ENCODE measurements around the gene WWOX. TPM values are rescaled to one million over a fixed set of nuclear protein-coding genes. Genes with fewer than 3 reads are reported as not detected.

The WWOX gene
- total RNA-seq, 1 experiment from 2014 or later, result 15.6 TPM

DNA sequence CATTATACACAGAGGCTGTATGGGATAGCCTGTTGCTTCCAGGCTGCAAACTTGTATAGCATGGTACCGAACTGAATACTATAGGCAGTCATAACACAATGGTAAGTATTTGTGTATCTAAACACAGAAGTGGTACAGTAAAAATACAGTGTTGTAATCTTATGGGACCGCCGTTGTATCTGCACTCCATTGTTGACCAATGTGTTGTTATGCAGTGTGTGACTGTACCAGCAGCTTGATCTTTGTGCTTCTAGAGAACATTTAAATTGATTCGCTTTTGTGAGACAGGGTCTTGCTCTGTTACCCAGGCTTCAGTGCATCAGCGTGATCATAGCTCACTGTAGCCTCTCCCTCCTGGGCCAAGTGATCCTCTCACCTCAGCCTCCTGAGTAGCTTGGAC is 31.5 kb downstream of the WWOX start:
- no peak overlapping the region for H2BK12ac ChIP-seq (ENCODE audit: insufficient read length, low read depth, low read length)
- no peaks in the 10 kb centered on the region for H4K20me1 ChIP-seq (ENCODE audit: control insufficient read depth, insufficient read depth, insufficient read length)
- H2BK120ac ChIP-seq (ENCODE audit: low read depth, low read length, poor library complexity, severe bottlenecking), result no peak overlapping the region
- H3K14ac ChIP-seq (ENCODE audit: insufficient read depth, low read length), result no peak overlapping the region
- H2BK20ac ChIP-seq (ENCODE audit: low read depth, low read length, poor library complexity, severe bottlenecking), result no peak overlapping the region
- H3K18ac ChIP-seq (ENCODE audit: insufficient read length, low read depth, low read length), result no peak overlapping the region
- no peaks in the 10 kb centered on the region for H3K23me2 ChIP-seq (ENCODE audit: insufficient read length, low read depth, low read length, poor library complexity, severe bottlenecking)
- TF ChIP-seq, protein P1, sequence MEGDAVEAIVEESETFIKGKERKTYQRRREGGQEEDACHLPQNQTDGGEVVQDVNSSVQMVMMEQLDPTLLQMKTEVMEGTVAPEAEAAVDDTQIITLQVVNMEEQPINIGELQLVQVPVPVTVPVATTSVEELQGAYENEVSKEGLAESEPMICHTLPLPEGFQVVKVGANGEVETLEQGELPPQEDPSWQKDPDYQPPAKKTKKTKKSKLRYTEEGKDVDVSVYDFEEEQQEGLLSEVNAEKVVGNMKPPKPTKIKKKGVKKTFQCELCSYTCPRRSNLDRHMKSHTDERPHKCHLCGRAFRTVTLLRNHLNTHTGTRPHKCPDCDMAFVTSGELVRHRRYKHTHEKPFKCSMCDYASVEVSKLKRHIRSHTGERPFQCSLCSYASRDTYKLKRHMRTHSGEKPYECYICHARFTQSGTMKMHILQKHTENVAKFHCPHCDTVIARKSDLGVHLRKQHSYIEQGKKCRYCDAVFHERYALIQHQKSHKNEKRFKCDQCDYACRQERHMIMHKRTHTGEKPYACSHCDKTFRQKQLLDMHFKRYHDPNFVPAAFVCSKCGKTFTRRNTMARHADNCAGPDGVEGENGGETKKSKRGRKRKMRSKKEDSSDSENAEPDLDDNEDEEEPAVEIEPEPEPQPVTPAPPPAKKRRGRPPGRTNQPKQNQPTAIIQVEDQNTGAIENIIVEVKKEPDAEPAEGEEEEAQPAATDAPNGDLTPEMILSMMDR (conservative IDR thresholded peaks at IDR 0.05), result no peak
- H3K27me3 Mint-ChIP-seq (ENCODE audit: low read depth), result no peaks in the 10 kb centered on the region
- H4K8ac ChIP-seq (replicated peaks; ENCODE audit: insufficient read length, low read depth, low read length), result no peak overlapping the region
- no peak overlapping the region for H3K9ac ChIP-seq (ENCODE audit: extremely low read depth, insufficient read length, low read length)
- H4K5ac ChIP-seq (ENCODE audit: insufficient read length, low read depth, low read length), result no peak overlapping the region
- no peaks in the 10 kb centered on the region for H3K9me3 ChIP-seq (ENCODE audit: control insufficient read depth, low read depth, low read length)
- H2BK5ac ChIP-seq (ENCODE audit: insufficient read length, low read length), result no peak overlapping the region
- no peak overlapping the region for H3K4me2 ChIP-seq (ENCODE audit: insufficient read depth, insufficient read length, low read length)
- no CpG with 5 or more reads among the region's 5 CpGs for WGBS (ENCODE audit: extremely low coverage, insufficient read length, low lambda C conversion rate)
- H3K9me3 Mint-ChIP-seq, result no peaks in the 10 kb centered on the region
- no peak overlapping the region for H3K27ac Mint-ChIP-seq
- no peak overlapping the region for H4K91ac ChIP-seq (ENCODE audit: insufficient read length, low read depth, low read length)
- no peak overlapping the region for H2AK5ac ChIP-seq (ENCODE audit: insufficient read length, low read length)
- no peak overlapping the region for H3T11ph ChIP-seq (ENCODE audit: low read length)
- H3K56ac ChIP-seq (ENCODE audit: insufficient read length, low read depth, low read length), result no peak overlapping the region
- no peak overlapping the region for H3K4ac ChIP-seq (ENCODE audit: low read depth, low read length)
- no peak overlapping the region for H3K23ac ChIP-seq (ENCODE audit: insufficient read length, low read depth, low read length)
- H3K79me2 ChIP-seq (ENCODE audit: insufficient read depth, low read length), result no peaks in the 10 kb centered on the region
- H3K27ac ChIP-seq (ENCODE audit: insufficient read length, low read depth, low read length), result no peak overlapping the region
- no peak overlapping the region for H2AFZ ChIP-seq (ENCODE audit: low read length)
- no peaks in the 10 kb centered on the region for H3K27me3 ChIP-seq (ENCODE audit: insufficient read depth, low read length)
- H2BK15ac ChIP-seq (ENCODE audit: low read depth, low read length), result no peak overlapping the region
- no peaks in the 10 kb centered on the region; the same call in 1 of the 2 replicates for H3K4me1 ChIP-seq (ENCODE audit: insufficient read depth, low read length)
- no peak overlapping the region for H3K4me3 Mint-ChIP-seq
- no peaks in the 10 kb centered on the region for H3K4me1 Mint-ChIP-seq
- H3K79me1 ChIP-seq (ENCODE audit: insufficient read depth, low read depth, low read length, poor library complexity, severe bottlenecking), result no peaks in the 10 kb centered on the region
- DNase-seq, result no peak
- no peaks in the 10 kb centered on the region for H3K36me3 Mint-ChIP-seq (ENCODE audit: insufficient read depth in 1 of 3, low read depth in 3 of 3)
